NCI-H524 (cell line): ENCODE data around the gene PM20D2.
"Not testable (repeated sequence)": the region's sequence is repeated elsewhere in the genome, so short reads cannot be mapped to it uniquely, and the experiment has no call there.

Source experiments
- DNase-seq, 2 experiments: peaks; one replicate each; lab custom pipeline; 2025; lab: John Stamatoyannopoulos, UW

The PM20D2 gene, protein sequence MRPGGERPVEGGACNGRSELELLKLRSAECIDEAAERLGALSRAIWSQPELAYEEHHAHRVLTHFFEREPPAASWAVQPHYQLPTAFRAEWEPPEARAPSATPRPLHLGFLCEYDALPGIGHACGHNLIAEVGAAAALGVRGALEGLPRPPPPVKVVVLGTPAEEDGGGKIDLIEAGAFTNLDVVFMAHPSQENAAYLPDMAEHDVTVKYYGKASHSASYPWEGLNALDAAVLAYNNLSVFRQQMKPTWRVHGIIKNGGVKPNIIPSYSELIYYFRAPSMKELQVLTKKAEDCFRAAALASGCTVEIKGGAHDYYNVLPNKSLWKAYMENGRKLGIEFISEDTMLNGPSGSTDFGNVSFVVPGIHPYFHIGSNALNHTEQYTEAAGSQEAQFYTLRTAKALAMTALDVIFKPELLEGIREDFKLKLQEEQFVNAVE

DNA sequence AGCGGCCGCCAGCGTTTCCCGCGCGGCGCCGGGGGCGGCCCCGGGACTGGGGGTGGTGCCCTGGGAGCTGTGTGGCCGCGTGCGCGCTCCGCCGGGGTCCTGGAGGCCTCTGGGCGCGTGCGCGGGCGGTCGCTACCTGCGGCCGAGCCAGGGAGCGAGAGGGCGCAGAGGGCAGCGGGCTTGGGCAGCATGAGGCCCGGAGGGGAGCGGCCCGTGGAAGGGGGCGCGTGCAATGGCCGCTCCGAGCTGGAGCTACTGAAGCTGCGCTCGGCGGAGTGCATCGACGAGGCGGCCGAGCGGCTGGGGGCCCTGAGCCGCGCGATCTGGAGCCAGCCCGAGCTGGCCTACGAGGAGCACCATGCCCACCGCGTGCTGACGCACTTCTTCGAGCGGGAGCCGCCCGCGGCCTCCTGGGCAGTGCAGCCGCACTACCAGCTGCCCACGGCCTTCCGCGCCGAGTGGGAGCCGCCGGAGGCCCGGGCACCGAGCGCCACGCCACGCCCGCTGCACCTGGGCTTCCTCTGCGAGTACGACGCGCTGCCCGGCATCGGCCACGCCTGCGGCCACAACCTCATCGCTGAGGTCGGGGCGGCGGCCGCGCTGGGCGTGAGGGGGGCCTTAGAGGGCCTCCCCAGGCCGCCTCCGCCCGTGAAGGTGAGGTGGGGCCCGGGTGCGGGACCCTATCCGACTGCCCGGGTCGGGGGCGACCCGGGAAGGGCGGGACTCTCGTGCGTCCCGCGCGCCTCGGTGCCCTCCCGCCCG, at the start of gene PM20D2:
Gene PM20D2, plus strand, starts transcription at position 100 of the 762 bp plus-strand sequence. Its CDS starts 90 bp downstream, at position 190.
- DNase-seq = peak; percentile 59 to 79

DNA sequence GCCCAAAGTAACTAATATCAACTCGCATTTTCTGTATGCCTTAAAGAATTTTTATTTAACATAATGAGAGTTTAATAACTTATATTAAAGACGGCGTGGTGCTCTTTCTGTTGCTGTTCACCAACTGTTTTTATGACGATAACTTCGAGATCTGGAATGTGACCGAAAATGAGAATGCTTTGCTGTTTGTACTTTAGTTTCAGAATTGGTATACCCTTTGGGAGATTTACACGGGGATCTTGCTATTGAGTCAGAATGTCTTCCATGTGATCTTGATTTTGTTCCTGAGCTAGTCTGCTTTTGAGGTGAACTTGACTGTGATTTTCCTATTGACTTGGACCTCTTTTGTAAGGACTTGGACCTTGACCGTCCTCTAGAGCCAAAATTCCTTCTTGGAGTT, 47.4 kb upstream of the PM20D2 start:
- DNase-seq = no peak

DNA sequence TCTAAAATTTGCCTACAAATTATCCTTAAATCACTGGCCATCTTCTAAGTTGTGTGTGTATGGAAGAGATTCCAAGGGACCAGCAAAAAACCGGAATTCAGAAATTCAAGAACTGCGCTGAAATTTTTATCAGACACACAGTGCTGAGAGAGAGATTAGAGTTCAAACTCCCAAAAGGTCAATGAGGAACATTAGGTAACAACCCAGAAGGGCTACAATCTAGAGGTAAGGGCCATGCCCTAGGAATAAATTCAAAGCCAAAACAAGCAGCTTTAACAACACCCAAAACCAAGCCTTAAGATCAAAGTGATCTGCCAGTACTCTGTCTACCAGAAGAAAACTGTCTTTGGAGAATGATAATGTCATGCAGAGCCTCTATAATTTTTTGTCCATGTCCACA, 45.7 kb upstream of the PM20D2 start:
- DNase-seq = no peak

DNA sequence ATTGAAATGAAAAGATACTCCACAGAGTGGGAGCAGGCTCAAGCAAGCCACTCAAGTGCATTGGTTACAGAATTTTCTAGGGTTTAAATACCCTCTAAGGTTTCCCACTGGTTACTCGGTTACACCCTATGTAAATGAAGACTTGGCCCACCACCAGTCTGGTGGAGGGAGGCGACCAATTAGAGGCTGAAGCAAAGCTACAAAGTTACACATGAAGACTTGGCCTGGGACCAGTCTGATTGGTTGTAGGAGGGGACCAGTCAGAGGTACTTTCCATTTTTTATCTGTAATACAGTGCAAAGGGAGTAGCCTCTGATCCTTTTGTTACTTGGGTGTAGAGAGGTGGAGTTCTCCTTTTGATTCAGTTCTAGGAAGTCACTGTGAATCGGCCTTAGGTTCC, 35.6 kb upstream of the PM20D2 start:
- DNase-seq = no peak

DNA sequence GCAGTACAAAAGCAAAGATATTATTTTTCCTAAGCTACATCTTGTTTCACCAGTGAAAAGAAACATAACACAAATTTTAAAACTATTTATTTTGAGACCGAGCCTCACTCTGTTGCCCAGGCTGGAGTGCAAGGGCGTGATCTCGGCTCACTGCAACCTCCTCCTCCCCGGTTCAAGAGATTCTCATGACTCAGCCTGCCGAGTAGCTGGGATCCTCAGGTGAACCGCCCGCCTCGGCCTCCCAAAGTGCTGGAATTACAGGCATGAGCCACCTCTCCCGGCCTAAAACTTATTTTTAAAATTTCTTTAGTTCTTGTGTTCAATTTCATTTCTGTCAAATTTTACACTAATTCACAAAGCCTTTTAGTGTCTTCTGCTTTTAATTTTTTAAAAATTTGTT, 33.9 kb upstream of the PM20D2 start:
- DNase-seq = no peak

DNA sequence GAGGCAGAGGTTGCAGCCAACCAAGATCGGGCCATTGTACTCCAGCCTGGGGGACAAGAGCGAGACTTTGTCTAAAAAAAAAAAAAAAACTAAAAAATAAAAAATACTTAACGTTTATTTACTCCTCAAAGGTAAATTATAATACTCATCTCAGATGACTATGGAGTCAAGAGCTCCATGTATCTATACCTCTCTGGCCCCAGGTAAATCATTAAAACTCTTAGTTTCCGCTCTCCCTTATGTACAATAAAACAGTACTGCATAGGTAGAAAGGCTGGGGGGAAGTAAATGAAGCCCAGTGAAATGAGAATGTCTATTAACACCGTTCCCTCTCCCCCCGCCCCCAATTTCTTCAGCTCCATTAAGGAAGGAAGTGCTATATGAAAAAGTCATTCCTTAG, 29.2 kb upstream of the PM20D2 start:
- DNase-seq = no peak

DNA sequence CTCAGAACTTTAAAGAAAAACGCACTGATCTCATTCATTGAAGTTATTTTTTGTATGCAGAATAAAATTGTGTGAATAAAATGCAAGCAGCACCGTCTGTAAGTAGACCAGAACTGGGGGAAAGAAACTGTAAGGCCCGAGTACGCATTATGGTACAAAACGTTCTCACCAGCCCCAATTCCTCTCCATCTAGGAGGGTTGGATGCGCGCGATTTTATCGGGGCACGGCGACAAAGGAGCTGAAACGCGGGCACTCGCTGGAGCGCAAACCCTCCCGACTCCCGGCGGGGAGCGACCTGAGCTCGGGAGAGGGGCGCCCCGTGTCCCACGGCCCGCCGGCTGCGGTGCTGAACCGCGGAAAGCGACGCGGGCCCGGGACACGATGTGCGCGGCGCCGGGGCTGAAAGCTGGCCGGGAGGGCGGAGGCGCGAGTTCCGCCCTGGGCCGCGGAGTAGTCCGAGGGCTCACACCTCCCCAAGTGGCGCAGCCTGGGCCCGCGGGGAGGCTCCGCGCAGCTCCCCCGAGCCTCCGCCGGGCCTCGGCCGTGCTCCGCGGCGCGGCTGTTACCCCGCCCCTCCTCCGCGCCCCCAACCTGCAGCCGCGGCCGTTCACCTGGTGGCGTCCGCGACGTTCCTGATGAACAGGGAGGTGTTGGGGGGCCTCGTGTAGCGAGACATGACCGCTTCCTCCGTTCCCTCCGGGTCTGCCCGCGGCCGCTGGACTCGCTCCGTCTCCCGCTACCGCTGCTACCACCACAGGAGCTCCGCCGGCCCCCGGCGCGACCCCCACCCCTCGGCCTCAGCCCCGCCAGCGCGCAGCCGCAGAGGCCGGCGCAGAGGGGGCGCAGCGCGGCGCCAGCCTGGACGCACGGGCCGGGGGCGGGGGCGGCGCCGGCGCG, 28.4 kb upstream of the PM20D2 start, which contains the start of gene SRSF12:
Gene SRSF12, minus strand, starts transcription at position 861 of the 898 bp plus-strand sequence. Its CDS starts 184 bp downstream, at position 677.
- peak; percentile 15 to 56 for DNase-seq

DNA sequence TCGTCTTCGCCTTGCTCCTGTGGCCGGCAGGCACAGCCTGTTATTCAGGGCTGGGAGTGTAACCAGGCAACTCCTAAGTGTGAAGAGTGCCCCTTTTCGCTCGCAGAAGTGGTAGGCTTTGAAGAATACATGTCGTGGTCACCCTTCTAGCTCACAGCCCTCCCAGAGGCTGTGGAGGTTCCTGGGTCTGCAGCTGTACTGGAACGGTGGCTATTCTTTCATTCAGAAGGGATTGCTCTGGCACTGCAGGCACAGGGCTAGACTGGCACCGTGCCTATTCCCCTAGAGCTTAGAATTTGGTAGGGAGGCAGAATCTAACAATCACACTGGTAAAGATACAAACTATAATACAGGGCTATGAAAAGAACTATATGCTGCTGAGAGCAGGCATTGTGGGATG, 26.9 kb upstream of the PM20D2 start:
- DNase-seq = no peak

DNA sequence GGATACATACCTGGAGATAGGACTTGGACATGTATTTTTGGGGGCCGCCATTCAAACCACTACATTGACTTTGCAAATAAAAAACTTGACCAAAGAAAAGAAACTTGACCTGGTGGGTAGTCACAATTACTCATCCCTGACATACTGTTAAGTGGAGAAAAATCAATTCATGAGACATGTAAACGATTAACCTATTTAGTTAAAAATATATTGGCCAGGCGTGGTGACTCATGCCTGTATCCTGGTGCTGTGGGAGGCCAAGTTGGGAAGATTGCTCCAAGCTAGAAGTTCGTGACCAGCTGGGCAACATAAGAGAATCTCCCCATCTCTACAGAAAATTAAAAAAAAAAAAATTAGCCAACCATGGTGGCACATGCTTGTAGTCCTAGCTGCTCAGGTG, 25.5 kb upstream of the PM20D2 start:
- DNase-seq = no peak

DNA sequence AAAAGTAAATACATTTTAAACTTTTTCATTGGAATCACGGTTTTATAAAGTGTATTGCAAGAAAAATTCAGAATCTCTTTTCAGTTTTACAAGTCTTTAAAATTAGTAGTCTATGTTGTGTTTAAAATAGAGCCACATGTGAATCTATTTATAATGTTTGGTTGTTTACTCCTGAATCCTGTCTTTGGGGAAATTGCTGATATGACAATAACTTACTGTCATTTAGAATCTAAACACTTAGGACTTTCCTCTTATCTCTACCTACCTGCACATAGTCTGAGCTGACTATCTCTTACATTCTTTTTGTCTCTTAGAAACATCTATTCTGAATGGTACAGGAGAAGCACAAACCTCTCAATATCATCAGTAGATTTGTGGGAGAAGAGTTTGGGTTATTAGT, 23.9 kb upstream of the PM20D2 start:
- no peak for DNase-seq

DNA sequence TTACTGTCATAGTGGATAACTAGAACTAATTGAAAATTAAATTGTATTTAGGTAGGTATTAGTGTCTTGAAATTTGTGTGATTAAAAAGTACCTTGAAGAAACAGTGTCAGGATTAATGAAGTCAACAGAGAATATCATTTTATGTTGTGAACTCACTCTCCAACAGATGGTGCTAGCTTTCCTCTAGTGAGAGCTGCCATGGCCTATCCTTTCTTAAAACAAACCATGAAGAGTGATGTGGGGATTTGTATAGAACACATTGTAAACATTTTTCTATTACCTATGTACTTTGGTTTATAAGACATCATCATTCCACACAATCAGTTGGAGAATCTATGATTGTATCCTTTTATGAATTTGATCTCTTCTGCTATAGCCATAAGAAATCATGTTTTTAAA, 23.2 kb upstream of the PM20D2 start:
- DNase-seq = peak; percentile 21 to 57

DNA sequence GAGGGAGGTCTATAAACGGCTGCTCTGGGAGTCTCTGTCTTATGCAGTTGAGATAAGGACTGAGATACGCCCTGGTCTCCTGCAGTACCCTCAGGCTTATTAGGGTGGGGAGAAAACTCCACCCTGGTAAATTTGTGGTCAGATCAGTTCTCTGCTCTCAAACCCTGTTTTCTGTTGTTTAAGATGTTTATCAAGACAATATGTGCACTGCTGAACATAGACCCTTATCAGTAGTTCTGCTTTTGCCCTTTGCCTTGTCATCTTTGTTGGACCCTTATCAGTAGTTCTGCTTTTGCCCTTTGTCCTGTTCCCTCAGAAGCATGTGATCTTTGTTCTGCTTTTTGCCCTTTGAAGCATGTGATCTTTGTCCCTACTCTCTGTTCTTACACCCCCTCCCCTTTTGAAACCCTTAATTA, 17.6 kb upstream of the PM20D2 start:
- not testable (repeated sequence) for DNase-seq

DNA sequence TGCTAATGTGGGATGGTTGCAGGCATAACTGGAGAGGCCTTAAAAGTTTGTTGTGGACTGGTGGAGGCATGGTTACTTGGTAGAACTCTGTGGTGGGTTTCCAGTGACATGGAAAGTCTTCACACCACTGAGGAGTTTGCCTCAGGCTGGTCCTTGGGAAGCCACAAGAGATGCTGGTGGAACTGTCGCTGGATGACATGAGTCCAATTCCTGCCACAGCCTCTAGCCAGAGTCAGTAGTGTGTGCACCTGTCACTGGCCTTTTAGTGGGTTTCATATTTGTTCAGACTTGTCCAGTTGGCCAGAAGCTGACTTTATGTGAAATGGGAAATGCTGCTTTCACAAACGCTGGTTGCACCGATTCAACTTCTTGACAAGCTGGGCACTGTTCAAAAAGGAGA, 14.3 kb upstream of the PM20D2 start:
- no peak for DNase-seq

DNA sequence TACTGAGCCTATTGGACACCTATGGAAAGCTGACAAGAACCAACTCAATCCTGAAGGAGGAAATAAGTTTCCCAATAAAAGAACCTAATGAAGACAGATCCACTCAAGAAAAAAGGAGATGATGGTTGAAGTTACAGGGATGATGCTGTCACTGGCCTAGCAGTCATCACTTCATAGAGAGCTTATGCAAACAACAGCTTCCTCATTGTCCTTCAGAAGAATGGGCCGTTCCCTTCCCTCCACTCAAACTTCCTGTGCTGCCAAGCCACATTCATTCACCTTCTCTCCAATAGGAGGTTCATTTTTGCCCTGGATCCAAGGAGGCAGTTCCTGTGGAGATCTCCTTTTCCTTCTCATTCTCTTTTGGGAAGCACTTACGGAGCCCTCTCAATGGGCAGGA, 13.8 kb upstream of the PM20D2 start:
- no peak for DNase-seq

DNA sequence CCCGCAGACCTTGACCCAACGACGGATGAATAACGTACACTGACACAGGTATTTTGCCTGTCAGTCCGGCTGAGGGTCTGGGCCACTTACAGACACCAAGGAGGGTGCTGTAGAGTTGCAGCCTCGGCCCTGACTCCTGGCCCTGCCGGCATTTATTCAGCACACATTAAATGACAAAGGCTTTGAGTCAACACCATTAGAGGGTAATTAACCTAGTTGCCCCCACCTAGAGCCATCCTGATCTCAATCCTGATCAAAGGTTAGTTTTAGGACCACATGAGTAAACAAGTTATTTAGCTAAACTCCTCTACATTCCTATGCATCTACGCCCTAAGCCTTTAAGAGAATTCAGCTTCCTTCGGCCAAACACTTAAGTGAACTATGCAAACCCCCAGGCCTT, 11.9 kb upstream of the PM20D2 start:
- no peak for DNase-seq

DNA sequence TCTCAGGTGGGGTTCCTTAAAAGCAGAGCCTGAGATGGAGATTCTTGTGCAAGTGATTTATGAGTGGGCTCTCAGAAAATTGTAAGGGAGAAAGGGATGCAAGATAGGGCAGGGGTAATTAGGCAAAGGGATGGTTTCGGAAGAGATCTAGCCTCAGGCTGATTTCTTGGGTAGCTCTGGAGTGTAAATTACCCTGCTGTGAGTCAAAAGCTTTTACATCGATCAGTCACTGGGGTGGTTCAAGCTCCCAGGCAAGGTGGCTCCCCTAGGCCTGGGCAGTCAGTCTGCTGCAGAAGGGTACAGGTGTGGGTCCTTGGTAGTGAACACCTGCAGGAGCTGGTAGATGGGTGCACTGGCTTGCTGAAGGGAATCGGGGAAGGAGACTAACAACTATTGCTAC, 11.1 kb upstream of the PM20D2 start:
- no peak for DNase-seq

DNA sequence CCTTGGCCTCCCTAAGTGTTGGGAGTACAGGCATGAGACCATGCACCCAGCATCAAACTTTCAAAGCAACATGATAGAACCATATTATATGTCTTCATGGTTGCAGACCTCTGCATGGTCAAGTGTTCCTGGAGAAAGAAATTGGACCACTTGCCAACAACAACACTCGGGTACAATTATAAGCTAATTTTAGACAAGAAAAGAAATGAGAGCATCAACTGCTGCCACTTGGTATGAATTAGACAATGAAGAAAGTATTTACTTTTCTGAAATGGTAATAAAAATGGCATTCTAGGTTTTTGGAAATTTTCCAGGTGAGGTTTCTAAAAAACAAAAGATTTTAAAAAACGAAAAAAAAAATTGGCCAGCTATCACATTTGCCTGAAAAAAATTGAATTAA, 7.7 kb upstream of the PM20D2 start:
- no peak for DNase-seq

DNA sequence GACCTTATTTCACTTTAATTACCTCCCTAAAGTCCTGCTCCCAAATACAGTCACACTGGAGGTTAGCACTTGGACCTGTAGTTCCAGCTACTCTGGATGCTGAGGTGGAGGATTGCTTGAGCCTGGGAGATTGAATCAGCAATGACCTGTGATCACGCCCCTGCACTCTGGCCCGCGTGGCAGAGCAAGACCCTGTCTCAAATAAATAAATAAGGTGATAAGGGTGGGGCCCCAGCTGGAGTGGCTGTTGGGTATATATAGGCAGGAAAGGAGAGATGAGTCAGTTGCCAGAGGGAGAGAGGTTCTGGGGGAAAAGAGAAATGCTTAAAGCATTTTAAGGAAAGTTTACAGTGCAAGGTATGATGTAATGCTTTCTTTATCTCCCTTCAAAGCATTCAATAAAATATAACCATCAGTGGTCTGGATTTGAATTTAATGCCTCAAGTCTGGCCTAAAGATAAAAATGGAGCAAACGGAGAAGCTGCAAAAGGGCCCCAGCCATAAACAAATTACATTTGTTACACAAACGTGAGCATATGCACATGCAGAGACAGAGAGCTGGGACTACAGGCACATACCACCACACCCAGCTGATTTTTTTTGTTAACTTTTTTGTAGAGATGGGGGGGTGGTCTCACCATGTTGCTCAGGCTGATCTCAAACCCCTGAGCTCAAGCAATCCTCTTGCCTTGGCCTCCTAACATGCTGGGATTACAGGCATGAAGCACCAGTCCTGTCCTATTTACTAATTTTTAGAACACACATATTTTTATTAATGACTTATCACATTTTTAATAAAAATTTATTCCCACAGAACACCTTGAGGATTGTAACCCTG, 6.1 kb upstream of the PM20D2 start:
- DNase-seq = no peak

DNA sequence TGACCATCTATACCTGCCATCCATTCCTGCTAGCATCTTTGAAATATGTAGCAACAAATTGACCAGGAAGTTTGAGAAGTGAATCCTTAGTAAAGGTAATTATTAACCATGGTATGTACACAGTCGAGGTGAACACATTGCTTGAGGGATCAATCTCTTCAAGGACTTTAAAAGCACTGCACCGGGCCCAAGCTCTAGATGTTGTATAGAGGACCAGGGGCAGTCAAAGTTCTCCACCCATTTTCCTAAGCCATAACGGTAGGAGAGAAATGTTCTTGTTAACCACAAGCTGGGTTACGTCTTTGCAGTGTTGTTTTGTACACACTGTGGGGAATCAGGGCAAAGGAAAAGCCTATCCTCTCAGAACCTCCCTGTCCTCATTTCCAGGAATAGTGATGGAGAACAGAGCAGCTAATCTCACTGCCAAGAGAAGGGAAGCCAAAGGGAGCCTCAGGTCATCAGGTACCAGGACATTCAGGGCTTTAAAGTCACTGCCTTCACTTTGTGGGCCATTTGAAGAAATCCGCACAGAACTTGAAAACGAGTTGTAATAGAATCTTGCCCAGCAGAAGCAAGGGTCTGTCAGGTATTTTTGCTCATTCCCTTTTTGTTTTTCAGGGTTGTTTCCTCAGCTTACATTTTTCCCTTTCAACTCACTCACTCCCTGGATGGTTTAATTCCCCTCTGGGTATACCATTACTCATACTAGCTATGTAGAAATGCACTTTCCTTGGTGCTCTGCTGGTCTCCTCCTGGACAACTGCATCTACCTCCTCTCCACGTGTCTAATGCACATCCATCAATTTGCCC, 5.3 kb upstream of the PM20D2 start:
- no peak for DNase-seq

DNA sequence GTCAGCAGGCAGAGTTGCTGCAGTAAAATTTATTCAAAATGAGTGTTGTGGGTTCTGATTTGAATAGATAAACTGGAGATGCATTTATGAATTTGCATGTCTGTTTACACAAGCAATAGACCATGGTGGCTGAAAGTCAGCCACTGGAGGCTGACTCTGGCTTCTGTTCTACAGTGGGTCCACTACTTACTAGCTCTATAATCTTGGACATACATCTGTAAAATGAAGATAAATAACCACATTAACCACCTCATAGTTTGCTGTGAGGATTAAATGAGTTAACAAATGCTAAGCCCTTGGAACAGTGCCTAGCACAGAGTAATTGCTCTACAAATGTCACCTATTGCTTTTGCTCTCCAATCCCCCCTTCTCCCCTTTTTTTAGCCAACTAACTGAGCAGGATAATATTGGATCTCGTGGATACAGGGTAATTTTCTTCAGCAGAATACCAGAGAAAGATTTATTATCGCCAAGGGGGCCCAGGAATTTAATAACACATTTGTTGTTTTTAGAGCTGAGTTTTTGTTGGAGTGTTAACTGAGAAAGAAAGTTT, 1.4 kb upstream of the PM20D2 start:
- peak in 1 of 2 experiments; percentile 25 for DNase-seq
